HTR-8/SVneo (cell line): ENCODE data around the gene ZMYND12.
"Not testable (repeated sequence)": the region's sequence is repeated elsewhere in the genome, so short reads cannot be mapped to it uniquely, and the experiment has no call there.

Experiments used
- DNase-seq: peaks from one replicate; pipeline ENCODE4 v3.0.0; 2011; ENCODE audit warnings: low spot score, mixed read lengths; ENCODE audit not compliant: insufficient read length
- FAIRE-seq: peaks from 2 replicates; lab custom pipeline; 2011; peaks lifted over from hg19 to GRCh38; lab: Jason Lieb, UNC

Gene ZMYND12, protein sequence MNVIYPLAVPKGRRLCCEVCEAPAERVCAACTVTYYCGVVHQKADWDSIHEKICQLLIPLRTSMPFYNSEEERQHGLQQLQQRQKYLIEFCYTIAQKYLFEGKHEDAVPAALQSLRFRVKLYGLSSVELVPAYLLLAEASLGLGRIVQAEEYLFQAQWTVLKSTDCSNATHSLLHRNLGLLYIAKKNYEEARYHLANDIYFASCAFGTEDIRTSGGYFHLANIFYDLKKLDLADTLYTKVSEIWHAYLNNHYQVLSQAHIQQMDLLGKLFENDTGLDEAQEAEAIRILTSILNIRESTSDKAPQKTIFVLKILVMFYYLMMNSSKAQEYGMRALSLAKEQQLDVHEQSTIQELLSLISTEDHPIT

DNA sequence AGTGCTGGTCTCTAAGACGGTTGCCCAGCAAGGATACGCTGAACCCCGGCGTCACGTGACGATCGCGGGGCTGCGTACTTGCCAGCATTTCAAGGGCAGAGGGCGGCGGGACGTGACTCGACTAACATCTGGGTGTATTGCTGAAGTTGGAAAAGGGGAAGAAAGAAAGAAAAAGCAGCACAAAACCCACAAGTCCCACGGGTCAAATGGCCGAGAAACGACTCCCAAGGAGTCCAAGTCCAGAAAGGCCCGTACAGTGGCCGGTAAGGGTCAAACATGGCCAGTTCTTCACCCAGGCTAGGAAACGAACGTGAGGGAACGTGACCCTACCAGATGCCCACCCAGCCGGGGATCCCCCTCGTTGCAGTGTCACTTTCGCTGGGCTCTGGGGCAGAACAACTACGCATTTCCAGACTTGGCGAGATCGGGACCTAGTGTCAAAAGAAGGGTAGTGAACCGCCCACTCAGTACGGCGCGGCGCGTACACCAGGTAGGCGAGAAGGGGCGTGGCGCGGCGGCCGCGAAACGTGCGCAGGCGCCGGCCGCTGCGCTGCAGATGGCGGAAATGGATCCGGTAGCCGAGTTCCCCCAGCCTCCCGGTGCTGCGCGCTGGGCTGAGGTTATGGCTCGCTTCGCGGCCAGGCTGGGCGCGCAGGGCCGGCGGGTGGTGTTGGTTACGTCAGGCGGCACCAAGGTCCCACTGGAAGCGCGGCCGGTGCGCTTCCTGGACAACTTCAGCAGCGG, at the start of gene ZMYND12, which contains the start of gene PPCS:
TSS of gene ZMYND12 (minus strand) at position 13 of the 744 bp plus-strand sequence. CDS start 25 bp downstream, outside the sequence.
TSS of gene PPCS (plus strand) at position 534 of the 744 bp plus-strand sequence. CDS start at position 557, 23 bp downstream.
- DNase-seq: peak; percentile 74
- peak; percentile 55 for FAIRE-seq

DNA sequence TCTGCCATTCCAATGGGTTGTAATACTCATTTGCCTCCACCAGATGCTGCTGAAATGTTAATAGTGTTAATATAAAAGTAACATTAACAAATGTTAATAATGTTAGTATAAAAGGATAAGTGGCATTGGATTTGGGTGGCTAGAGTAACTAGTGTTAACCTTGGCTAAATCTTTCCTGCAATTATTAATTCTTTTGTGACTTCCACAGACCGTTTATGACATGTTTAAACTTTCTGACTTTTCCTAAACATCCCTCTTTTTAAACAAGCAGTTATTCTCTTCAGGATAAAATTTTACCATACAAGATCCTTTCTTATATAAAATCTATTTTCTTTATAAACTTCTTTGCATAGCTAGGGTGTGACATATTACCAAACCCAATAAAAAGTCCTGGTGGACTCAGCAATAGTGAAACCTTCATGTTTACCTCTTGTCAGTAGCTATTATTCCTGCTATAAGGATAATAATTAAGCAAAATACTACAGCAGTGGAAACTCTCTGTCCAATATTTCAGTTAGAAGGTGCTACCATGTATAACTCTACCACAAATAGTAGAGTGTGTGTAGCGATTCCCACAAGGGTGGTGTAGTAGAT, 48.8 kb upstream of the ZMYND12 start:
- no peak for FAIRE-seq

DNA sequence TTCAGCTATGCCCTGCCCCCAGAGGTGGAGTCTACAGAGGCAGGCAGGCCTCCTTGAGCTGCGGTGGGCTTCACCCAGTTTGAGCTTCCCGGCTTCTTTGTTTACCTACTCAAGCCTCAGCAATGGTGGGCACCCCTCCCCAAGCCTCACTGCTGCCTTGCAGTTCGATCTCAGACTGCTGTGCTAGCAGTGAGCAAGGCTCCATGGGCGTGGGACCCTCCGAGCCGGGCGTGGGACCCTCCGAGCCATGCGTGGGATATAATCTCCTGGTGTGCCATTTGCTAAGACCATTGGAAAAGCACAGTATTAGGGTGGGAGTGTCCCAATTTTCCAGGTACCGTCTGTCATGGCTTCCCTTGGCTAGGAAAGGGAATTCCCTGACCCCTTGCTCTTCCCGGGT, 46.2 kb upstream of the ZMYND12 start:
- FAIRE-seq, DNase-seq: not testable (repeated sequence)

More for the DNA sequence above, 48.8 kb upstream of the ZMYND12 start:
- DNase-seq: no peak

DNA sequence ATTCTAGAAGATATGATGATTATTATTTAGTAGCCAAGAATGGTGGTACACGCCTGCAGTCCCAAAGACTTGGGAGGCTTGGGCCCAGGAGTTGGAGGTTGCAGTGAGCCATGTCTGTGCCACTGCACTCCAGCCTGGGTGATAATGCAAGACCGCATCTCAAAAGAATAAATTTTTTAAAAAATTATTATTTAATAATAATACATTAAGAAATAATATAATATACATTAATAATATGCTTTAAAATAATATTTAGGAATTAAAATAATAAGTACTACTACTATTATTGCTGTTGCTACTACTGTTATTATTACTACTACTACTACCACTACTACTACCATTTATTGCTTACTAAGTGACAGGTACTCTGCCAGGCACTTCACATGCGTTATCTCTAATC, 34.4 kb upstream of the ZMYND12 start:
- FAIRE-seq (no peak), DNase-seq (no peak)

DNA sequence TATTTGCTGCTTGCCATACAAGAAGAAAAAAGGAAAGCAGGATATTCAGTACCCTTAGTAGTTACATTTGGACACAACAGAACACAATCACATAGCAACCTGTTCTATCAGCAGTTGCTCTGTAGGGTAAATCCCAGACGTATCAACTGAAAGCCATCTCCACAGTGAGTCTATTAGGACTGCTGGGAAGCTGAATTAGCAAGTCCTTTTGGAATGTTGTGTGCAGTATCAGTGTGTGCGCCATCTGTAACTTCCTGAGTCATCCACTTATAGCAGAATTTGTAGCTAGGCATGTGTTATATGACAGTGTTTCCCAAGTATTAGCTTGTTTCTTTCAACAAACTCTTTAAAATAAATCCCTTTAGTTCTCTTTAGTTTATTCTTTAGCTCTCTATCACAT, 28.6 kb upstream of the ZMYND12 start:
- peak; percentile 70 for FAIRE-seq

DNA sequence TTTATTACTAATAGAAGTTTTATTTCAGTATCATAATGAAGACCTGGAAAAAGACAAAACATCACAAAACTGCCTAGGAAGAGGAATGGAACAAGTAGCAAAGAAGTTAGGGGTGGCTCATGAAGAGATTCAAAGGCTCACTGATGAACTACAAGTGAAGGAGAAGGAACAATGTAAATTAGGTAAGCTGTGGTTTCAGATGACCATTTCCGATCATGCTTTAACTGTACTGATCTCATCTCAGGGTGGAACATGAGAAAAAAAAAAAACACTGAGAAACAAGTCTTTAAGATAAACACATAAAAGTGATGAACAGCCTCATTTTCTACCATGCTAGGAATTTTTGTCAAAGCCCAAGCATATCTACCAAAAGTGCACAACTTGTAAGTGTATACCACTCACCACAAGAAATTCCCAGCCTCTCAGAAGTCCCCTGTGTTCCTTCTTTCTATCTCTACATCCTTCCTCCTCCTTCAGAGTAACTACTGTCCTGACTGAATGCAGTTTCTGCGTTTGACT, 26.9 kb upstream of the ZMYND12 start:
- FAIRE-seq (no peak), DNase-seq (no peak)

More for the DNA sequence above, 28.6 kb upstream of the ZMYND12 start:
- DNase-seq: peak; percentile 41

DNA sequence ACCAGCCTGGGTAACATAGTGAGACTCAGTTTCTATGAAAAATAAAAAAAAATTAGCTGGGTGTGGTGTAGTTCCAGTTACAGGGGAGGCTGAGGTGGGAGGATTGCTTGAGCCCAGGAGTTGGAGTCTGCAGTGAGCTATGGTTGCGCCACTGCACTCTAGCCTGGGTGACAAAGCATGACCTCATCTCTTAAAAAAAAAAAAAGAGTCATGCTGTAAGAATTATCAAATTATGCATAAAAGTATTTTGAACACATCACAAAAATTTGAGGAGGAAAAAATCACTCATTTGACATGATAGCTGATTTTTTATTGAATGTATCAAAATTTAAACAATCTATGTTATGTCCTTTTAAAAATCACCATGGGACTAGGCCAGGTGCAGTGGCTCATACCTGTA, 25.1 kb upstream of the ZMYND12 start:
- FAIRE-seq (no peak), DNase-seq (no peak)

DNA sequence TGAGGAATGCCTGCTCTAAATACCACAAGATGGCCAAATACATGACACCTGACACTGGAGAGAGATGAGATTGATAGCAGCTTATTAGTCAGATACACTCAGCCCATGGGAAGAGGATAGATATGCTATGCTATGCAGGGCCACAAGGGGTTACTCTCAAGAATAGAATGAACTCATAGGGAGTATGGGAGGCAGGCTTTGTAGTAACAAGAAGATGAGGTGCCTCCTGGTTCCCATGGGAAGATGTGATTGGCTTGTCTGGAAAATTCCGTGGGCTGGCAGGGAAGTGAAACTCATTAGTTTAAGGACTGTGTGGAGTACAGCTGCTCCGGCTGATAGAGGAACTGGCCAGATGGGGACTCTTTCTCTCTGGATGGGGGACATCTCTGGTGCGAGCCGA, 23.8 kb upstream of the ZMYND12 start:
- DNase-seq (peak; percentile 26), FAIRE-seq (no peak)

DNA sequence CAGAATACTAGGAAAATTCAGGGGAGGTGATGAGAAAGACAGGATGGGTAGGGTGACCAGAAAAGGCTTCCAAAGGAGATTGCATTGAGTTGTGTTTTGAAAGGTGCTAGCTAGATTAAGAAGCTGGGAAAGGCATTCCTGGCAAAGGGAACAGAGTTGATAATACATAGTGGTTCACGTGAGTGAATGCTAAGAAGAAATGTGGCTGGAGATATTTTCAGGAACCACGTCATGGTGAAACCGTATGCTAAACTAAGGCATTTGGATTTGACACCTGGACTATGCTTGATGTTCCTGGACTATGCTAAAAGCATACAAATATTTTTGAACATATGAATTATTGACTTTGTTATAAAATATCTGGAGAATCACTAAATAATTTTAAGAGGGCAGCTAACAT, 22.0 kb upstream of the ZMYND12 start:
- DNase-seq (no peak), FAIRE-seq (no peak)

DNA sequence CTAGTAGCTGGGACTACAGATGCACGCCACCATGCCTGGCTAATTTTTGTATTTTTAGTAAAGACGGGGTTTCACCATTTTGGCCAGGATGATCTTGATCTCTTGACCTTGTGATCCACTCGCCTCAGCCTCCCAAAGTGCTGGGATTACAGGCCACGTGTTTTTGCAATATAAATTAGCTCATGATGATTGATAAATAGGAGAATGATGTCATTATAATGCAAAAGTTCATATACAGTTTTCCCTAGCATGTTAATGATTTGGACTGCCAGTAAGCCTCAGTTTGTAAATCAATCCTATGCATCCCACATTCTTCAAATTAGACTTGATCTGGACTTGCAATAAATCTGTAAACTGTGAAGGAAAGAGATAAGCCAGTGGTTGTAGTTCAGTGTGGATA, 21.5 kb upstream of the ZMYND12 start:
- DNase-seq, FAIRE-seq: not testable (repeated sequence)

DNA sequence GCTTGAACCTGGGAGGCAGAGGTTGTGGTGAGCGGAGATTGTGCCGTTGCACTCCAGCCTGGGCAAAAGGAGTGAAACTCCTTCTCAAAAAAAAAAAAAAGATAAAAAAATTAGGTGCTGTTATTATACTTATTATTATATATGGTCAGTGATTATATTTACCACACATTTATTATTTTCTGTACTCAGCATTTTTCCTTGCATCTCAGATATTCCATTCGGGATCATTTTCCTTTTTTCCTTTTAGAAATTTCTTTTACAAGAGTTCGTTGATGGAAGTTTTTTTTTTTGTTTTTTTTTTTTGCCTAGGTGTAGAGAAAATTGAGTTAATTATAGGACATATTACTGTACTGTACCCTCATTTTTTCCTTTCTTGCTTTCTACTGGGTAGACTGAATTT, 20.8 kb upstream of the ZMYND12 start:
- FAIRE-seq: no peak
- no peak for DNase-seq

DNA sequence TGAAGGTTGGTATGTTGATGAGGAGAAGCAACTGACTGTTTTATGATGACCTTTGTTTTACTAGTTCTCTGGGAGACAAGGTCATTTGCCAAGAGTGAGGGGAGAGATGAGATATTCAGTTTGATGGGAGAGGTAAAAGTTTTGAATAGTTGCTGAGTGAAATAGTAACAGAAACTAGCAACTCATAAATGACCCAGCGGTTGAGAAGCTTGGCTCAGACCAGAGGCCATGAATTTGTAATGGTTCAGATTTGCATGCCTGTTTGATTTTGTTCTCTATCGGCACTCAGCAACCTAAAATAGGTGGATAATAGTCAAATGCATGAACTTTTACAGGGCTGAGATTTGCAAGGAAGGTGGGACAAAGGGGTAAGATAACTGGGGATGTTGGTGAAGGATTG, 13.9 kb upstream of the ZMYND12 start:
- DNase-seq (no peak), FAIRE-seq (no peak)

DNA sequence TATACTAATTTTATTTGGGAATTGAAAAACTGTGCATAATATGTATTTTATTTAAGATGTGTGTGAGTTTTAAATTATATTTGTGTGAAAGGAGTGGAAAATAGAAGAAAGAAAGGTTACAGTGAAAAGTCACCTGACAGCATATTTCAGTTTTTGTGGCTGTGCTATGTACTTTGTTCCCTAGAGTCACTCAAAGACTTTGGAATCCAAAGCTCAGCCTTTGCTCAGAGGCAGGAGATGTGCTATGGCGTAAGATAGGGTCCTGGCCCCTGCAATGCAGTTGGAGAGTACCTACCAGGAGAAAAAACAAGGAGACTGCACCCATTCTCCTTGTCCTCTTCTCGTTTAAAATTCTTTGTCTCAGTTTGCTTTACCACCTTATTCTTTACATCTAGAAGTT, 10.2 kb upstream of the ZMYND12 start:
- FAIRE-seq (no peak), DNase-seq (no peak)

DNA sequence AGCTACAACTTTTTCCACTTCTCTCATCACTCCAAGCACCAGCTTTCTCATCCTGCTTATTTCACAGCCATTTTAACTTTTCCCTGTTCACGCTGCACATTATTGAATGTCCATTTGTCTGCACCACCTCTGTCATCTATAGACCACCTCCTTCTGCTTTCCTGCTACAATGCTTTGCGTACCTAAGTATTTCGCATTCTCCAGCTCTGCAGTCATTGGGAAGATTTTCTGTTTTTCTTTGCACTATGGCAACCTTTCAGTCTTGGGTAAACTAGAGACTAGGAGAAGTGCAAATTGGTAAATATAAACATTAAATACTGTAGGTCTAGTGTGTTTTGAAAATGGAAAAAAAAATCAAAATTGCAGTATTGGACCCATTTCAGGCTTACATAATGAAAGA, 8.1 kb upstream of the ZMYND12 start:
- no peak for DNase-seq
- FAIRE-seq: no peak

DNA sequence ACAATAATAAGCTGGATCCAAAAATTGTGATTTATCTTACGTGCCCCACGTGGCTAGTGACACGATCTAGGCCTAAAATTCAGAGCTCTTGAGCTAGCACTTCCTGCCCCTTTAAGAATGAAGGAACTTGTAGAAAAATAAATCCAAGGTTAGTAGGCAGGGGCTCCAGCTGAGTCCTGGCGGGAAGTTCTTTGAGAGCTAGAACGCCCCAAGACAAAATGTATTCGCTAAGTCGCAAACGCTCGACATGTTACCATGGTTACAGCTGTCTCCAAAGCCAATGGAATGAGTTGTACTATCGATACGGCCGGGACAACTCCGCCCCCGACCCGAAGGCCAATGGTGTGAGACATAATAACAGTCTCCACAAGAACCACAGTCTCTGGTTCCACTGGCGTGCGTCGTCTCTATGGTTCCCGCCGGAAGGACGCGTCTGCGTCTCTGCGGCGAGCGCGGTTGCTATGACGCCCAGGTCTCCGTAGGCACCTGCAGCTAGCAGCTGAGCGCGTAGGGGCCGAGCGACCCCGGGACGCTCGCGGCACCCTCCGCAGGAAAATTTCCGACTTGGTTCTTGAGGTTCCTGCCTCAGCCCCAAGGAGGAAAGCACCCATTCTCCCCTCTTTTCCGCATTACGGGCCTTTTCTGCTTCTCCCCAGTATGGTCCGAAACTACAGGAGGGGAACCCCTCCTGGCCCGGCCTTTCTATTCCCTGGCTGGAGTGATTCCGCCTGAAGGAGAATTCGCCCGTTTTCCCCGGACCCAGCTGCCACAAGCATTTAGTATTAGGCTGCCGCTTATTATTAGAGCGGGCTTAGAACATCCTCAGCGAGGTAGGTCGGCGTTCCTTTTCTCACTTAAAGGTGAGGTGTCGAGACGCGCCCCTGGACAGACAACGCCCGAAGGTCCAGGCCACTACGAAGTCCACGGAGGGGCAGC, 7.3 kb upstream of the ZMYND12 start, which contains the start of gene CCDC30:
TSS of gene CCDC30 (plus strand) at position 459 of the 936 bp plus-strand sequence. CDS start 17,266 bp downstream, outside the sequence.
- DNase-seq: peak; percentile 94
- FAIRE-seq: peak; percentile 89

DNA sequence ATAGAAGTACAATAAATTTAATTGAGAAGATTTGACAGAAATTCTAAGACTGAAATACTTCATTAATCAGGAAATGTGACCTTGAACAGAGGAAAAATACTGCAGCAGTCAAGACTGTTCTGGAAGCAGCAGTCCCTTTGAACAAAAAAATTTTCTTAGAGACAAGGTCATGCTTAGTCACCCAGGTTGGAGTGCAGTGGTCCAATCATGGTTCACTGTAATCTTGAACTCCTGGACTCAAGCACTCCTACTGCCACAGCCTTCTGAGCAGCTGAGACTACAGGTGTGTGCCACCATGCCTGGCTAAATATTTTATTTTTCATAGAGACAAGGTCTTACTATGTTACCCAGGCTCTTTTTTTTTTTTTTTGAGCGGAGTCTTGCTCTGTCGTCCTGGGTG, 5.4 kb upstream of the ZMYND12 start:
- no peak for FAIRE-seq
- no peak for DNase-seq

DNA sequence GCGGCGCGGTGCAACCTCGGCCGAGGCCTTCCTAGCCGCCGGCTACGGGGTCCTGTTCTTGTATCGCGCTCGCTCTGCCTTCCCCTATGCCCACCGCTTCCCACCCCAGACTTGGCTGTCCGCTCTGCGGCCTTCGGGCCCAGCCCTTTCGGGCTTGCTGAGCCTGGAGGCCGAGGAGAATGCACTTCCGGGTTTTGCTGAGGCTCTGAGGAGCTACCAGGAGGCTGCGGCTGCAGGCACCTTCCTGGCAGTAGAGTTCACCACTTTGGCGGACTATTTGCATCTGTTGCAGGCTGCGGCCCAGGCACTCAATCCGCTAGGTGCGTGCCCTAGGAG, 900 bp upstream of the ZMYND12 start:
- DNase-seq (peak; percentile 25), FAIRE-seq (no peak)

DNA sequence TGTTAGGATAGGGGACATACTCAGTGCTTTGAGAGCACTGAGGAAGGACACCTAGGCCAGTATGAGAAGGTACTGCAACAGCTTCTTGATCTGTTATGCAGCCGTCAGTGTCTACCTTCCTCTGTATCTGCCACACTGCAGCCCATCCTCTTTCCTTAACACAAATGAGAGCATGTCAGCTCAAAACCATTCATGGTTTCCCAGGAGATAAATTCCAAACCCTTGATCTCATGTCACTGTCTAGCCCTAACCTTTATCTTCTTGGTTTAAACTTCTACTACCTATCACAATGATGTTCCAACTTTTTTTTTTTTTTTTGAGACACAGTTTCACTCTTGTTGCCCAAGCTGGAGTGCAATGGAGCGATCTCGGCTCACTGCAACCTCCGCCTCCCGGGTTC, 1.4 kb downstream of the ZMYND12 start:
- no peak for FAIRE-seq
- DNase-seq: no peak

DNA sequence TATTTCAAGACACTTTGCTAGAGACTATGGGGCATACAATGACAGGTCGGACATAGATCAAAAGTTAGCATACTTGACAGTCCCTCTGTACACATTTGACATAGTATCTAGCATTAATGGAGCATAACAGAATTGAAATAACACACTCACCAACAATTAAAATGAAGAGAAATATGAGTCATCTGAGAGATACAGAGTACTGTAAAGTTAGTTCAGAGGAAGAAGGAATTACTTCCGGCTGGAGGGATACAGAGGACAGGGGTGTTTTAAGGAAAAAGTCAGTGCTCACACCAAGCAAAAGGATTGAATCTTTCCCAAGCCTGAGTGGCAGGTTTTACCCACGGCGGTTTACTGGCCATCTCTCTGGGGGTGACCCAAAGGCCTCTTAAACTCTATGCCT, 2.4 kb downstream of the ZMYND12 start:
- DNase-seq (no peak), FAIRE-seq (no peak)

DNA sequence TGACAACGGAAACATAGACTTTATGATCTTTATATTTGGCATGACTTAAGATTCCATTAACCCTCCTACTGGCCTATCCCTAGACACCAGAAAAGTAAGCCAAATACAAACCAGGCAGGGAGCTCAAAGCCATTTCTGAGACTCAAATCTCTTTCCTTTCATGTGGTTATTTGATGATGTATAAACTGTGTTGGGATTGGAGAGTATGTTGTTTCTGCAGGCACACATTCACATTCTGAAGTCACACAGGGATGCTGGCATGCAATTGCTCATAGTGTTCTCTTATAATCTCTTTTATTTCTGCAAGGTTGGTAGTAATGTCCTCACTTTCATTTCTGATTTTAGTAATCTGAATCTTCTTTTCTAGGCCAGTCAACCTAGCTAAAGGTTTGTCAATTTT, 5.8 kb downstream of the ZMYND12 start:
- no peak for FAIRE-seq
- no peak for DNase-seq
